VCaP (cell line): ENCODE results near the gene PAK4.

Experiments
- H3K27ac ChIP-seq: fragments of 450-650 bp; 2 replicates; pipeline ENCODE4 v1.5.1; 2017
- CTCF ChIP-seq: fragments of 450-650 bp; conservative IDR thresholded peaks from 2 replicates; pipeline ENCODE4 v1.5.1; 2017; ENCODE audit warnings: mild to moderate bottlenecking, moderate library complexity

The PAK4 gene

GRCh38 chr19:39128516-39129079 lies 3.0 kb downstream of the PAK4 start:
- no peak for TF ChIP-seq CTCF
- H3K27ac ChIP-seq: peak overlapping the region; percentile 97

- TF ChIP-seq CTCF: no peak
- H3K27ac ChIP-seq: peak overlapping the region; percentile 97
Observed at GRCh38 chr19:39129116-39129515, 3.5 kb downstream of the PAK4 start.

GRCh38 chr19:39130337-39131254 lies 5.0 kb downstream of the PAK4 start:
- TF ChIP-seq CTCF: no peak

GRCh38 chr19:39131255-39131755 lies 5.7 kb downstream of the PAK4 start:
- TF ChIP-seq CTCF: no peak

More at GRCh38 chr19:39130337-39131254, 5.0 kb downstream of the PAK4 start:
- H3K27ac ChIP-seq: peak overlapping the region; percentile 97

GRCh38 chr19:39132344-39132969 lies 6.9 kb downstream of the PAK4 start:
- peak overlapping the region; percentile 97 for H3K27ac ChIP-seq
- no peak for TF ChIP-seq CTCF

More at GRCh38 chr19:39131255-39131755, 5.7 kb downstream of the PAK4 start:
- peak overlapping the region; percentile 97 for H3K27ac ChIP-seq

GRCh38 chr19:39133431-39134270 lies 8.1 kb downstream of the PAK4 start:
- peak overlapping the region; percentile 97; the same call in 1 of the 2 replicates for H3K27ac ChIP-seq
- no peak for TF ChIP-seq CTCF
